Activated CD8-positive, alpha-beta T cell treated with anti-CD3 and anti-CD28 coated beads for 36 hours (primary cell): ENCODE results near the gene GLMN. TPM values are rescaled to one million over a fixed set of nuclear protein-coding genes. Genes with fewer than 3 reads are reported as not detected.

Source experiments
- ATAC-seq: fragments of 200-7000 bp; cut with Tn5 transposase; one replicate; pipeline ENCODE4 v1.10.0; 2021; ENCODE audit warnings: mild to moderate bottlenecking, moderate library complexity
- CTCF ChIA-PET: fragments of 350-600 bp; sonication (Branson Sonifier 250); formaldehyde crosslinking; loops from one replicate; lab custom pipeline; 2021; ENCODE audit warnings: antibody characterized with exemption; lab: Charles Lee
- POLR2A ChIA-PET: fragments of 350-600 bp; sonication (Branson Sonifier 250); formaldehyde crosslinking; loops from one replicate; lab custom pipeline; 2021; ENCODE audit warnings: antibody characterized with exemption; lab: Charles Lee
- DNase-seq: peaks from one replicate; pipeline ENCODE4 v3.0.0-alpha.2; 2020
- H3K27ac Mint-ChIP-seq: one replicate; pipeline ENCODE4 v1.8.0; 2021; ENCODE audit warnings: mild to moderate bottlenecking, mixed read lengths
- H3K27me3 Mint-ChIP-seq: one replicate; pipeline ENCODE4 v1.8.0; 2021; ENCODE audit warnings: mixed read lengths
- H3K36me3 Mint-ChIP-seq: one replicate; pipeline ENCODE4 v1.8.0; 2021; ENCODE audit warnings: low read depth, mixed read lengths
- H3K4me1 Mint-ChIP-seq: one replicate; pipeline ENCODE4 v1.8.0; 2021; ENCODE audit warnings: low read depth, mixed read lengths
- H3K4me3 Mint-ChIP-seq: one replicate; pipeline ENCODE4 v1.8.0; 2021; ENCODE audit warnings: mild to moderate bottlenecking, moderate library complexity, mixed read lengths
- H3K9me3 Mint-ChIP-seq: one replicate; pipeline ENCODE4 v1.8.0; 2021; ENCODE audit warnings: mixed read lengths
- intact Hi-C: fragments of 100-400 bp; cut with micrococcal nuclease; formaldehyde crosslinking; loops from one replicate; pipeline ENCODE4 v1.10.0; 2022
- total RNA-seq, 2 experiments: library from RNA; stranded (reverse); gene quantifications; one replicate each; pipeline ENCODE4 v1.2.3, GENCODE V29; 2021
- TF ChIP-seq, protein P1 (sequence below): fragments of 200-600 bp; IDR thresholded peaks from one replicate; pipeline ENCODE4 v1.8.0; 2022; ENCODE audit warnings: antibody characterized with exemption, mild to moderate bottlenecking

The GLMN gene
- total RNA-seq, 2 experiments from 2014 or later, result 16.8 TPM

DNA sequence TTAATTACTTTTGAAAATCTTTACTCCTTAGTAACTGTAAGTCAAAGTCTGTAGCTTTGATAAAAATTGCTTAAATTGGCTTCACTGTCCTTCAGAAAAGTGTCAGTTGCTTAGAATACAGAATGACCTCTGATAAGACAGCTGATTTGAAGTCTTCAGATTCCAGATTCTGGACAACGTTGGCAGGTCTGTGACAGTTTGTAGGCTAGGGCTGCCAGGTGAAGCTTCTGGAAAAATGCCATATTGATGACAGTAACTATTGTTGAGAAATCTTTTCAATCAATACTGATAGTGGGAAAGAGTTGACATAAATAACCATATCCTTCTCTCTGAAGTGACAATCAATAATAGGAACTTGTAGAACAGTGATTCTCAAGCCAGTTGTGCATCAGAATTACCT is 41.4 kb upstream of the GLMN start:
- ChIA-PET POLR2A (interaction anchor here (0.5 kb wide), 1 partner anchor 67 kb away, joined by 3 read pairs; no protein-coding TSS in a partner anchor), CTCF (interaction anchor here (0.8 to 1.5 kb wide), 4 partner anchors 8 to 478 kb away, joined by 3 to 4 read pairs (median 4); no protein-coding TSS in a partner anchor)
- H3K4me1 Mint-ChIP-seq, result peaks cover 2% of the 10 kb centered on the region
- no peaks in the 10 kb centered on the region for H3K9me3 Mint-ChIP-seq
- DNase-seq, result no peak
- H3K27ac Mint-ChIP-seq, result no peak overlapping the region
- H3K36me3 Mint-ChIP-seq, result peaks cover 18% of the 10 kb centered on the region
- intact Hi-C loops, result no loop called here
- no peaks in the 10 kb centered on the region for H3K27me3 Mint-ChIP-seq
- TF ChIP-seq, protein P1, sequence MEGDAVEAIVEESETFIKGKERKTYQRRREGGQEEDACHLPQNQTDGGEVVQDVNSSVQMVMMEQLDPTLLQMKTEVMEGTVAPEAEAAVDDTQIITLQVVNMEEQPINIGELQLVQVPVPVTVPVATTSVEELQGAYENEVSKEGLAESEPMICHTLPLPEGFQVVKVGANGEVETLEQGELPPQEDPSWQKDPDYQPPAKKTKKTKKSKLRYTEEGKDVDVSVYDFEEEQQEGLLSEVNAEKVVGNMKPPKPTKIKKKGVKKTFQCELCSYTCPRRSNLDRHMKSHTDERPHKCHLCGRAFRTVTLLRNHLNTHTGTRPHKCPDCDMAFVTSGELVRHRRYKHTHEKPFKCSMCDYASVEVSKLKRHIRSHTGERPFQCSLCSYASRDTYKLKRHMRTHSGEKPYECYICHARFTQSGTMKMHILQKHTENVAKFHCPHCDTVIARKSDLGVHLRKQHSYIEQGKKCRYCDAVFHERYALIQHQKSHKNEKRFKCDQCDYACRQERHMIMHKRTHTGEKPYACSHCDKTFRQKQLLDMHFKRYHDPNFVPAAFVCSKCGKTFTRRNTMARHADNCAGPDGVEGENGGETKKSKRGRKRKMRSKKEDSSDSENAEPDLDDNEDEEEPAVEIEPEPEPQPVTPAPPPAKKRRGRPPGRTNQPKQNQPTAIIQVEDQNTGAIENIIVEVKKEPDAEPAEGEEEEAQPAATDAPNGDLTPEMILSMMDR, result no peak
- no peak overlapping the region for H3K4me3 Mint-ChIP-seq
- no peak for ATAC-seq

DNA sequence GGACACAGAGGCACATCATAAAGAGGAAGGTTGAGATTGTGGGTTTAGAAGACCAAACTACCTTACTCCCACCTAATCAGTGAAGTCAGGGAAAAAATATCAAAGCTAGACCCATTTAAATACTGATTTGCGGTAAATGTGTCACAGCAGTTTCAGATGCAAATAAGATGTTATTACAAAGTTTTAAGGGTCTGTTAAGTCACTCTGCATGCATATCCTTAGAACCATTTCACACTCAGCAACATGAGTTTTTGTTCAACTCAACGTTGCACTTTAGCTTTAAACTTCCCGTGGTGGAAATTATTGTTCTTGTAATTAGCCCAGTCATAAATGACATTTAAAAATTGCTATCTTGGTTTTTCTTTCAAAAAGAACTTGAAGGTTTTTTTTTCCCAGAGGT is 34.9 kb upstream of the GLMN start:
- TF ChIP-seq, protein P1, result no peak
- Mint-ChIP-seq H3K4me1 (peaks cover 31% of the 10 kb centered on the region), H3K4me3 (peak overlapping the region; percentile 28), H3K27ac (peak overlapping the region; percentile 82), H3K27me3 (no peaks in the 10 kb centered on the region), H3K9me3 (peaks cover 3% of the 10 kb centered on the region), H3K36me3 (peaks cover 51% of the 10 kb centered on the region)
- intact Hi-C loops, result no loop called here
- ChIA-PET POLR2A (interaction anchor here (0.5 kb wide), 1 partner anchor 13 kb away, joined by 3 read pairs; no protein-coding TSS in a partner anchor), CTCF (interaction anchor here (1.0 kb wide), 1 partner anchor 149 kb away, joined by 4 read pairs; no protein-coding TSS in a partner anchor)
- ATAC-seq (peak; percentile 90), DNase-seq (no peak)

DNA sequence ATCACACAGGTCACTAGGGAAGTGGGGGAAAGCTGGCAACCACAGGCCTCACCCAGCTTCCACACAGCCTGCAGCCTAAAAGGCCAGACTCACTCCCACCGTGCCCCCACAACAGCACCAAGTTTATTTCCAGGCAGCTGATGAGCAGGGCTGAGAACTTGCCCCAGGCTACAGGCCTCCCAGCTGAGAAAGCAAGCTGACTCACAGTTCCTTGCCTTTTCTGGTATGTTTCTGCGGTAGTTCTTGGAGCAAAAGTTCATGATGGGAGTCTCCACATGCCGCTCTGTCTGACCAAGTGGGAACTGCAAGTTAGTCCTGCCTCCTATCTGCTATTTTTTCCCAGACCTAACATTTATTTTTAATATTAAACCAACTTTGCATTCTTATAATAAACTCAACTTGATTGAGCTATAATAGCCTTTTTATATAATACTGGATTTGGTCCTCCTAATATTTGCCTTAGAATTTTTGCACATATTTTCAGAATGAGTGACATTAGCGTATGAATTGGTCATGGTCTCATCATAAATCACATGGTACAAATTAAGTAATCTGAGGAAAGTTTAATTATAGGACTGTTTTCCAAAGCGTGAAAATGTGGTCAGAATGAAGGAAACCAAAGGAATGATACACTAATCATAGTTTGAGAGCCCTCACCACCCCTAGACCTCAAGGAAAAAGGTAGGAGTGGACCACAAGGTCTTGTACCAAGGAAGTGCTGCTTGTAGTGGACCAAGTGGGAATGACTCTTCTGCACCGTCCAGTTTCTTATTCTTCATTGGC is 30.8 kb upstream of the GLMN start:
- CTCF ChIA-PET, result interaction anchor here (1.6 kb wide), 2 partner anchors 14 to 19 kb away, joined by 4 to 8 read pairs; no protein-coding TSS in a partner anchor

DNA sequence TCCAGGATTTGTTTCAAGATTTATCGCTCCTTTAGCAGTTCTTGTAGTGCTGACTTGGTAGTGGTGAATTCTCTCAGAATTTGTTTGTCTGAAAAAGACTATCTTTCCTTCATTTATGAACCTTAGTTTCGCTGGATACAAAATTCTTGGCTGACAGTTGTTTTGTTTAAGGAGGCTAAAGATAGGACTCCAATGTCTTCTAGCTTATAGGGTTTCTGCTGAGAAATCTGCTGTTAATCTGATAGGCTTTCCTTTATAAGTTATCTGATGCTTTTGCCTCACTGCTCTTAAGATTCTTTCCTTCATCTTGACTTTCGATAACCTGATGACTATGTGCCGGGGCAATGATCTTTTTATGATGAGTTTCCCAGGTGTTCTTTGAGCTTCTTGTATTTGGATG is 29.0 kb upstream of the GLMN start:
- H3K27ac Mint-ChIP-seq, result no peak overlapping the region
- H3K4me3 Mint-ChIP-seq, result no peak overlapping the region
- H3K27me3 Mint-ChIP-seq, result no peaks in the 10 kb centered on the region
- peaks cover 80% of the 10 kb centered on the region for H3K36me3 Mint-ChIP-seq
- POLR2A ChIA-PET, result no interaction called here
- TF ChIP-seq, protein P1, result no peak
- H3K4me1 Mint-ChIP-seq, result peaks cover 30% of the 10 kb centered on the region
- ATAC-seq (no peak), DNase-seq (no peak)
- intact Hi-C loops, result no loop called here
- peaks cover 26% of the 10 kb centered on the region for H3K9me3 Mint-ChIP-seq
- CTCF ChIA-PET, result interaction anchor here (0.9 to 1.6 kb wide), 4 partner anchors 10 to 18 kb away, joined by 3 to 8 read pairs (median 4); no protein-coding TSS in a partner anchor

More for the DNA sequence above, 30.8 kb upstream of the GLMN start:
- ATAC-seq (no peak), DNase-seq (no peak)
- Mint-ChIP-seq H3K4me1 (peaks cover 33% of the 10 kb centered on the region), H3K9me3 (peaks cover 26% of the 10 kb centered on the region), H3K27ac (no peak overlapping the region), H3K36me3 (peaks cover 79% of the 10 kb centered on the region), H3K27me3 (no peaks in the 10 kb centered on the region), H3K4me3 (no peak overlapping the region)
- intact Hi-C loops, result no loop called here
- TF ChIP-seq, protein P1, result no peak
- POLR2A ChIA-PET, result no interaction called here

DNA sequence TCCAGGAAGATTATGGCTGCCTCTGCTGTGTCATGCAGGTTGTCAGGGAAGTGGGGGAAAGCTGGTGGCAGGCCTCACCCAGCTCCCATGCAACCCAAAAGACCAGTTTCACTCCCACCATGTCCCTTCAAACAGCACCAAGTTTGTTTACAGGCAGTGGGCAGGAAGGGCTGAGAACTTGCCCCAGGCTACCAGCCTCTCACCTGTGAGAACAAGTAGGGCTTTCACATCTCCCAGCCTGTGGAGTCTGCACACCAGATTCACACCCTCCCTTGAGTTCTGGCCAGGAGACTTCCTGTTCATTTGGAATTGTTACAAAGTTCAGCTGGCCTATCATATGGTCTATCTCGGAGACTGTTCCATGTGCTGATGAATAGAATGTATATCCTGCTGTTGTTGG is 27.9 kb upstream of the GLMN start:
- Mint-ChIP-seq H3K9me3 (peaks cover 26% of the 10 kb centered on the region), H3K27ac (no peak overlapping the region), H3K36me3 (peaks cover 80% of the 10 kb centered on the region), H3K4me1 (peaks cover 27% of the 10 kb centered on the region), H3K4me3 (no peak overlapping the region), H3K27me3 (no peaks in the 10 kb centered on the region)
- ATAC-seq, result no peak
- no peak for DNase-seq
- ChIA-PET CTCF (interaction anchor here (1.0 to 1.3 kb wide), 3 partner anchors 14 to 148 kb away, joined by 4 to 5 read pairs (median 5); no protein-coding TSS in a partner anchor), POLR2A (no interaction called here)
- intact Hi-C loops, result no loop called here
- TF ChIP-seq, protein P1, result no peak
